GM21737 (cell line): ENCODE results near the gene DBNDD2.

Experiments used
- ATAC-seq: cut with Tn5 transposase; IDR thresholded peaks from one replicate; pipeline ENCODE4 v1.9.1; 2021; ENCODE audit warnings: mild to moderate bottlenecking, moderate library complexity; ENCODE audit not compliant: unreplicated experiment

The DBNDD2 gene

GRCh38 chr20:45407783-45408645, at the start of gene DBNDD2:
Gene DBNDD2 (plus strand): TSS chr20:45408289. CDS start chr20:45408468, 179 bp downstream.
- no peak for ATAC-seq

- no peak for ATAC-seq
Observed at GRCh38 chr20:45359069-45359405, 49.1 kb upstream of the DBNDD2 start.

GRCh38 chr20:45359406-45360148, 48.5 kb upstream of the DBNDD2 start:
- no peak for ATAC-seq

GRCh38 chr20:45361793-45362192, 46.3 kb upstream of the DBNDD2 start:
- ATAC-seq: no peak

- peak; percentile 82 for ATAC-seq
Observed at GRCh38 chr20:45362804-45363610, 45.1 kb upstream of the DBNDD2 start, which contains the start of gene SYS1. Gene SYS1 (plus strand): TSS chr20:45363156. CDS start chr20:45363532, 376 bp downstream.

GRCh38 chr20:45363611-45364492, 44.2 kb upstream of the DBNDD2 start:
- no peak for ATAC-seq

- no peak for ATAC-seq
Observed at GRCh38 chr20:45365444-45365970, 42.6 kb upstream of the DBNDD2 start.

- no peak for ATAC-seq
Observed at GRCh38 chr20:45366192-45366591, 41.9 kb upstream of the DBNDD2 start.

- ATAC-seq: no peak
Observed at GRCh38 chr20:45366631-45367030, 41.5 kb upstream of the DBNDD2 start.

GRCh38 chr20:45367126-45367525, 41.0 kb upstream of the DBNDD2 start:
- ATAC-seq: no peak

GRCh38 chr20:45368221-45368980, 39.7 kb upstream of the DBNDD2 start:
- peak; percentile 76 for ATAC-seq

GRCh38 chr20:45370571-45371160, 37.4 kb upstream of the DBNDD2 start:
- no peak for ATAC-seq

GRCh38 chr20:45372241-45372640, 35.8 kb upstream of the DBNDD2 start:
- no peak for ATAC-seq

GRCh38 chr20:45372646-45373352, 35.3 kb upstream of the DBNDD2 start:
- ATAC-seq: no peak

- ATAC-seq: peak; percentile 55
Observed at GRCh38 chr20:45373353-45374100, 34.6 kb upstream of the DBNDD2 start.

- ATAC-seq: no peak
Observed at GRCh38 chr20:45374101-45374467, 34.0 kb upstream of the DBNDD2 start.

GRCh38 chr20:45374966-45375365, 33.1 kb upstream of the DBNDD2 start:
- no peak for ATAC-seq

- ATAC-seq: no peak
Observed at GRCh38 chr20:45377269-45377668, 30.8 kb upstream of the DBNDD2 start.
